Measurements from ENCODE around the gene FAM53B.

The FAM53B gene

GRCh38 chr10:124624006-124624405 is 120.2 kb downstream of the FAM53B start:
- Histone ChIP-seq H3K36me3 (replicated peaks; ENCODE audit: insufficient read depth, low read length) (no peaks in the 10 kb centered on the region), H4K20me1 (ENCODE audit: insufficient read depth, low read length) (no peaks in the 10 kb centered on the region), H3K4me2 (ENCODE audit: low read depth, low read length) (no peak overlapping the region), H3K9me2 (replicated peaks; ENCODE audit: insufficient read depth, low read length) (no peaks in the 10 kb centered on the region), H3K4me3 (ENCODE audit: low read length) (no peak overlapping the region), H3K79me2 (ENCODE audit: low read length) (peaks cover 33% of the 10 kb centered on the region), H3K9ac (ENCODE audit: low read length) (no peak overlapping the region), H3K27ac (ENCODE audit: low read length) (no peak overlapping the region), H3F3A (ENCODE audit: insufficient read depth, low read length) (peaks cover 11% of the 10 kb centered on the region), H3K4me1 (ENCODE audit: low read length) (peaks cover 25% of the 10 kb centered on the region), H3K27me3 (replicated peaks; ENCODE audit: insufficient read depth, low read length) (no peaks in the 10 kb centered on the region), H3K9me3 (replicated peaks; ENCODE audit: insufficient read depth, low read length) (no peaks in the 10 kb centered on the region), H2AFZ (ENCODE audit: low read length) (no peak overlapping the region)
- TF ChIP-seq CTCF (IDR thresholded peaks at IDR 0.05; ENCODE audit: low read length) (no peak), EZH2phosphoT487 (IDR thresholded peaks at IDR 0.05; ENCODE audit: low read length) (no peak), EZH2 (optimal IDR thresholded peaks at IDR 0.05; ENCODE audit: low read depth, low read length) (no peak)
- DNase-seq = no peak

GRCh38 chr10:124622866-124623536 is 121.2 kb downstream of the FAM53B start:
- Histone ChIP-seq H3K4me2 (ENCODE audit: low read depth, low read length) (no peak overlapping the region), H3K27ac (ENCODE audit: low read length) (no peak overlapping the region), H4K20me1 (ENCODE audit: insufficient read depth, low read length) (no peaks in the 10 kb centered on the region), H3K36me3 (replicated peaks; ENCODE audit: insufficient read depth, low read length) (no peaks in the 10 kb centered on the region), H3K79me2 (ENCODE audit: low read length) (peaks cover 30% of the 10 kb centered on the region), H3K27me3 (replicated peaks; ENCODE audit: insufficient read depth, low read length) (no peaks in the 10 kb centered on the region), H2AFZ (ENCODE audit: low read length) (no peak overlapping the region), H3K9ac (ENCODE audit: low read length) (no peak overlapping the region), H3K4me1 (ENCODE audit: low read length) (peaks cover 23% of the 10 kb centered on the region), H3F3A (ENCODE audit: insufficient read depth, low read length) (peaks cover 11% of the 10 kb centered on the region), H3K9me2 (replicated peaks; ENCODE audit: insufficient read depth, low read length) (no peaks in the 10 kb centered on the region), H3K9me3 (replicated peaks; ENCODE audit: insufficient read depth, low read length) (no peaks in the 10 kb centered on the region), H3K4me3 (ENCODE audit: low read length) (no peak overlapping the region)
- DNase-seq = no peak
- TF ChIP-seq CTCF (IDR thresholded peaks at IDR 0.05; ENCODE audit: low read length) (no peak), EZH2phosphoT487 (IDR thresholded peaks at IDR 0.05; ENCODE audit: low read length) (no peak), EZH2 (optimal IDR thresholded peaks at IDR 0.05; ENCODE audit: low read depth, low read length) (no peak)

DNA sequence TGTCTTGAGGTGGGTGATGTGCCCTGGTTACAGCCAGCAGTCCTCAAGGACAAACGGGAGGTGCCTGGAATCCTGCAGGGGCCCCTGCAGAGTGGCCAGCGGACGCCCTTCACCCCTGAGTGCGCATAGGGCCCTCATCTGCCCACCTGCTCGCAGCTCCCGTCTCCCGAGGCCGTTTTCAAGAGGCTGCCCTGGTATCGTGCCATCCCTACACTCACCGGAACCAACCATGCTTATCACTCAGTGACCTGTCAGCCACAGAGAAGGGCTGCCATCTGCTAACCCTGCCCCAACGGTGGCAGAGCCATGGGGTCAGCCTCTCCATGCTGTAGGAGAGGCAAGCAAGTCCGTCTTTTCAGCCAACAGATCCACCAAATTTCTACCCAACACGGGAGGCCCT is 122.0 kb downstream of the FAM53B start:
- no peaks in the 10 kb centered on the region for H3K9me2 ChIP-seq (replicated peaks; ENCODE audit: insufficient read depth, low read length)
- H4K20me1 ChIP-seq (ENCODE audit: insufficient read depth, low read length) = no peaks in the 10 kb centered on the region
- no peaks in the 10 kb centered on the region for H3K36me3 ChIP-seq (replicated peaks; ENCODE audit: insufficient read depth, low read length)
- no peak overlapping the region for H3K4me3 ChIP-seq (ENCODE audit: low read length)
- no peak overlapping the region for H3K9ac ChIP-seq (ENCODE audit: low read length)
- H3K9me3 ChIP-seq (replicated peaks; ENCODE audit: insufficient read depth, low read length) = no peaks in the 10 kb centered on the region
- H2AFZ ChIP-seq (ENCODE audit: low read length) = no peak overlapping the region
- peaks cover 6% of the 10 kb centered on the region for H3F3A ChIP-seq (ENCODE audit: insufficient read depth, low read length)
- H3K27me3 ChIP-seq (replicated peaks; ENCODE audit: insufficient read depth, low read length) = no peaks in the 10 kb centered on the region
- peaks cover 14% of the 10 kb centered on the region for H3K4me1 ChIP-seq (ENCODE audit: low read length)
- no peak for TF ChIP-seq CTCF (IDR thresholded peaks at IDR 0.05; ENCODE audit: low read length)
- no peak overlapping the region for H3K27ac ChIP-seq (ENCODE audit: low read length)
- H3K4me2 ChIP-seq (ENCODE audit: low read depth, low read length) = no peak overlapping the region
- H3K79me2 ChIP-seq (ENCODE audit: low read length) = peaks cover 30% of the 10 kb centered on the region
- no peak for DNase-seq

All from MM.1S (cell line).